Measurements from ENCODE around the gene MEG3.

- no peak for TF ChIP-seq CTCF (conservative IDR thresholded peaks at IDR 0.05; ENCODE audit: low read length)
- no peak for TF ChIP-seq EZH2phosphoT487 (IDR thresholded peaks at IDR 0.05; ENCODE audit: borderline replicate concordance)
Observed at GRCh38 chr14:100827101-100828021, 1.4 kb downstream of the MEG3 start.

Data from Loucy (cell line).